Stimulated activated CD8-positive, alpha-beta memory T cell treated with anti-CD3 and anti-CD28 coated beads, Interleukin-12 subunit alpha, Interleukin-12 subunit beta, amount 100 ng/mL, for 1 hour (primary cell): ENCODE data around the gene RASAL3.
A peak's percentile ranks its signal among the peaks of the same experiment; 100 is the strongest.

ENCODE experiments used
- DNase-seq: peaks from one replicate; pipeline ENCODE4 v3.0.0-alpha.2; 2020; ENCODE audit warnings: low read depth

The RASAL3 gene

DNA sequence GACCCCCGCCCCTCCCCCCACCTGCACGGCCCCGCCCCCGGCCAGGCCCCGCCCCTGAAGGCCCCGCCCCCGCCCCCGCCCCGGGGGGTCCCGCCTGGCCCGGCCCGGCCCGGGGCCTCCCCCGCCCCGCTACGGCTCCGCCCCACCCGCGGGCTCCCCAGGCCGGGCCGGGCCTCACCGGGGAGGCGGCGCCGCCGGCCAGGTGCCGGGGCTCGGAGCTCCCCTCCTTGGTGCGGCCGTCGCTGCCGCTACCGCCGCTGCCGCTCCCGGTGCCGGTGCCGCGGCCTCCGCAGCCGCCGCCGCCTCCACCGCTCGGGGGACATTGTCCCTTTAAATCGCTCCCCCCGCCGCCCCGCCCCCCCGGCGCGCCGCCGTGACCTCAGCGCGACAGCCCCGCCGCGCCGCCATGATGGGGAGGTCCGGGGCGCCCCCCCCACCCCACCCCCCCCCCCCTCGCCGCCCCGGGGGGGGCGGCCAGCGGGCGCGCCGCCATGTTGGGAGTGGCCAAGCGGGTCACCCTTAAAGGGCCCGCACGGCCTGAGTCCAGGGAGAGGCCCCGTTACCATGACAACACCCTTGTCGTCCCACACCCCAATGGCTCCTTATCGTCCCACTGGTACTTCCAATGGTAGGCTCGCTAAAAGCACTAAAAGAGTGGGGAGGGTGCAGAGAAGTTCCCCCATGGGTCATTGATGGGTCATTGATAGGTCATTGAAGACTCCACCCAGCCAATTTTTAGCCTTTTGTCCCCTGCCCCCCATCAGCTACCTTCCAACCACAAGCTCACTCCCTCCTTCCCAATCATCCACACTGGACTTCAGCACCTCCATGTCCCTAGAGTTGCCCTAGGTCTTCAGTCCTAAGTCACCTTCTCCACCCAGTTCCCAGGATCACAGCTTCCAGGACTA is 14.5 kb downstream of the RASAL3 start, which contains the start of gene WIZ:
WIZ (minus strand) TSS at position 337 of the 908 bp plus-strand sequence. CDS start 1,649 bp downstream, outside the sequence.
- peak; percentile 70 for DNase-seq

DNA sequence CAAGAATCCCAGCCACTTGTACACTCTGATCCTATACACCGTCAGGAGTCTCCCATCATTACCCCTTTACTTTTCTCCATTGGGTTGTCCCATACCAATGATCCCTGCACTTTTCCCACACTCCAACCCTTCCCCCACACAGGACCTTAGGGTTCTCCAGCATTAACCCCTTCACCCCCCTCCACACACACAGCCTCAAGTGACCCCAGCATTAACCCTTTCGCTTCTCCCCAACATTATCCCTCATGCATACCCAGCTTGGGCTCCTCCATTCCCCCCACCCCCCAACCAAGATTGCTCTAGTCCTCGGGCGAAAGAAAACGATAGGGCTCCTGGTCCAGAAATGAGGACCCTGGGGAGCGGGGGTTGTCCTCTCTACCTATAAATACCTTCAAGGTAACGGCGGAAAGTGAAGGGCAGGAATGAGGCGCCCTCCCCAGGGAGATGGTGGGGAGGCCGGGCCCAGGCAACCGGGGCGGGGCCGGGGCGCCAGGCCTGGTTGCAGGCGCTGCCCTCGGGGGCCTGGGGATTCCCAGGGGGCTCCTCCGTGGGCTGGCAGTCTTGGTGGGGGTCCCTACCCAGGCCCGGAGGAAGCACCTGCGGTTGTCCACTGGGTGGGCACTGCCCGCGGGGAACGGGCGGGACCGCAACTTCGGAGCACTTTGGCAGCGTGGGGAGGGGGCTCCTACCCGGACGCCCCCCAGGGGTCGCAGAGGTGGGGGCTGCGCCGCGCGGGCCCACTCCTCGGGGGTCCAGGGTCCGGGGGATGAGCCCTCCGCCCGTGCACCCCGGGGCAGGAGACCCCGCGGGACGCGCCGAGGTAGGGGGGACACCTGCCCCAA is 15.3 kb downstream of the RASAL3 start:
- no peak for DNase-seq

DNA sequence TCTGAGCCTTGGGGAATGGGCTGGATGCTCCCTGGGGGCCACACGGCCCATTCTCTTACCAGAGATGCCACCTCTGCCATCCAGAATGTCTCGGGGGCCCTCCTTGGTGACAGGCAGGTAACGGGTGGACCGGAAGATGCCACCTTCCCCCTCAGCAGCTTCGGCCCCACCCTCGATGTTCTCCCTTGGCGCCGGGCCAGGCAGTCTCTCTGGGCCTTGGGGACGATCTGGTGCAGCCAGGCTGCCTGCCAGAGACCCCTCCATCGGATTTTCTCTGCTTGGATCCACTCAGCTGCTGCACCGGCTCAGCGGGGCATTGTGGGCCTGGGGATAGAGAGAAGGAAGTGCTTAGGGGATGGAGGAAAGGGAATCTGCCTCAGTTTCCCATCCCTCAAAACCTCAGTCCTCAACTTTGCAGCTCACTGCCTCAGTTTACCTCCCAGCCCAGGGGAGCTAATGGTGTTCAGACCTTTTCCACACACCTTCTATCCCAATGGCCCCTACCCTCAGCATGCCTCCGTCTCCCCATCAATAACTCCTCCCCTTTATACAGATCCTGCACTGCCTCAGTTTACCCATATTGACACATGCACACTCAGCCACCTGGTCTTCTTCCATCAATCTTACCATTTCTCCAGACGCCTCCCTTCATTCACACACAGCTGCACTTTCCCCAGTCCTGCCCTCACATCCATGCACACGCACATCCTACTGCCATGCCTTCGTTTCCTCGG is 16.1 kb downstream of the RASAL3 start:
- no peak for DNase-seq

DNA sequence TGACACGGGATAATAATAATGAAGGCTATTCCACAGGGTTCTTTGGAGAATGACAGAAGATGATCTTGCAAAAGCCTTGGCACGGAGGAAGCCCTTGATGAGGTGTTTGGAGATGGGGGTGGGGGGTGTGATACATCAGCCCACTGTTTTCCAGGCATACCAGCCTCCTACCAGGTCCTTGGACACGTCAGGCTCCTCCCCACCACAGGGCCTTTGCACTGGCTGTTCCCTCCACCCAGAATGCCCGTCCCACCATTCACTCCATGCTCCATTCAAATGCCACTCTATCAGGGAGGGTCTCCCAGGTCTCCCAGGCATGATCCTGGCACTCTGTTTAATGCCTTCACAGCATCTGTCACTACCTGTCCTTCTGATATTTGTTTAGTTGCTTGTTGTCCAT is 17.3 kb downstream of the RASAL3 start:
- no peak for DNase-seq

DNA sequence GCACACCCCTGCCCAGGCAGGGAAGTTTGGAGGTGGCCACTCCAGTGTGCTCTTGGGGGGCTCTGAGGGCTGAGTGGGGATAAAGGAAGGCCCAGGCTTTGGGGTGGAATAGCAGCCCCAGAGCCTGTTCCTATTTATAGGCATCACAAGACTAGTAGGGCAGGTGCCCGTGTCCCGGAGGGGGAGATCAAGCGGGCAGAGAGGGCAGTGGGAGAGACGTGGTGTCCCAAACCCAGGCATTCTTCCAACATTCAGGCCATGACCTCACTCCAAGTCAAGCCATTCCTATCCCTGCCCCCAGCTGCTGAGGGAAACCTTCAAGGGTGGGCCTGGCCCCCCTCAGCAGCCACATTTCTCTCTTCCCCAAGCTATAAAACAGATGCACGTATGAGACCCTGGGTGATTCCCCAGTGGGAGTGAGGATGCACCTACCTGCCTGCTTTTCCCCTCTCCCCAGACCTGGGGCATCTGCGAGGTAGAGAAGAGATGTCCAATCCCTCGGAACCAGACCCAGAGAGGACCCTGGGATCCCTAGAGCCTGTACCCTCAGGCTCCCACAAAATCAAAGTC is 18.5 kb downstream of the RASAL3 start:
- DNase-seq, result no peak

DNA sequence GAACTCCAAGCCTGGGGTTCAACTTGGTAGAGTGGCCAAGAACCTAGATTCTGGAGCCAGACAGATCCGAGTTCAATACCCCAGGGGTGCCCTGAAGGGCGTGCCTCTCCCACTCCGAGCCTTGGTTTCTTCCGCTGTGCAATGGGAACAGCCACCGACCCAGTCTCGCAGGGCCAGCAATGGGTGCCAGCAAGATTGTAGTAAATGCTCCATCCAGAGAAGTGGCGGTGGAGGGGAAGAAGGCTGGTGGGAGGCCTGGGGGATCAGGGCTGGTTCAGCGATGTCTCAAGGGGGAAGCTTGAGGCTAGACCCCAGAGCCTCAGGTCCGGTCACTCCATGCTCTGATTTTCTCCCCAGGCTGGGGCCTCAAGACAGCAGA is 19.1 kb downstream of the RASAL3 start:
- no peak for DNase-seq

DNA sequence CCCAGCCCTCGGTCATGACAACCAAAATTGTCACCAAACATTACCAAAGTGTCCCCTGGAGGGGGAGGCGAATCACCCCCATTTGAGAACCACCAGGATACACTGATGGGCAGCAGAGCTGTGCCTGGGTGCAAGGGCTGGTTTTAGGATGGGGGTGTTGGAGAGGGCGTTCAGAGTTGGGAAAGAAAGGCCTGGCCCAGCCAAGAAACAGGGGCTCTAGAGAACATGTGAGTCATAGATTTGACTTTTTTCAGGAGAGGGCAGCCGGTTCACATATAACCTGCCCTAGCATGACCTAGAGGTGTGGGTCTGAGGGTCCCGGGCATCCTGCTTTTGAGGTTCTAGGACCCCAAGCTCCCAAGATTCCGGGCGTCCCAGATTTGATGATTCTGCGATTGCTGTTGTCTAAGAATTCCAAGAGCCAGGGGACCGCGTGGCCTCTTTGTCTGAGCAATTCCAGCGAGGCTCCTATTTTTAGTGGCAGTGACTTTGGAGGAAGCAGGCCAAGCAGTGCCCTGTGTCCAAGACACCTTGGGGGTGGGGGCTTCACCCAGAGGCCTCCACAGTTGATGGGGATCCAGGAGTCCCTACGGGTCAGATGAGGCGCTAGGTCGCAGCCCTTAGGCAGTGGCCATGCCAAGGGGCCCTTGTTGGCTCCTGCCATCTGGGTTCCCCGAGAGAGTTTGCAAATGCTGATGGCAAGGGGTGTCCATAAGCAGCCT is 19.7 kb downstream of the RASAL3 start:
- no peak for DNase-seq

DNA sequence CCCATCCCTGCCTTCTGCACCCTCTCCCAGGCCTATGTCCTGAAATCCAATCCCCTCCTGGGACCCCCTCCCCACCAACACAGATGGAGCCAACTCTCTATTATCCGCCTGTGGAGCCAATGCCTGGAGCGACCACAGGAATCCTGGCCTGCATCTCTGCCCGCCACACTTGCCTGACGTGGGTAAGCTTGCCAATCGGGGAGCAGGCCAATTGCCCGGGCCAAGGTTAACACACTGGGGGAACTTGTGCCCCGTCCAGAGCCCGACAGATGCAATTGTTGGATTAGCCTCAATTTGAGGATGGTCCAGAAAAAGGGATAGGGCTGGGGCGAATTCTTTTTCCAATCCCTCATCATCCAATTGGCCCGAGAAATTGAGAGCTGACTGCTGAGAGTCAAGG is 20.5 kb downstream of the RASAL3 start:
- DNase-seq, result no peak

DNA sequence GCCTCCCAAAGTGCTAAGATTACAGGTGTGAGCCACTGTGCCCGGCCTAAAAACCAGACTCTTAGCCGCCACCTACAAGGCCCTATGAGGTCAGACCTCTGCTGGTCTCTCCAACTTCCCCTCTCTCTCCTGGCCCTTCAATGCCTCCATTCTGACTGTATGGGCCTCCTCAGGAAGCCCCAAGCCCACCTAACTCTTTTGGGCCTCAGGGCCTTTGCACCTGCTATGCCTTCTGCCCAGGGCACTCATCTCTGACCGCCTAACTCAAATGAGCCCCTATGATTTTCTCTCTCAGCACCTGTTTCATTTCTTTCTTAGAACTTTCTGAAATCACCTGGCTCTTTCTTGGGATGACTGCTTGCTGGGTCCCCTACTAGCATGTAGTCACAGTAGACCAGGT is 21.0 kb downstream of the RASAL3 start:
- no peak for DNase-seq

DNA sequence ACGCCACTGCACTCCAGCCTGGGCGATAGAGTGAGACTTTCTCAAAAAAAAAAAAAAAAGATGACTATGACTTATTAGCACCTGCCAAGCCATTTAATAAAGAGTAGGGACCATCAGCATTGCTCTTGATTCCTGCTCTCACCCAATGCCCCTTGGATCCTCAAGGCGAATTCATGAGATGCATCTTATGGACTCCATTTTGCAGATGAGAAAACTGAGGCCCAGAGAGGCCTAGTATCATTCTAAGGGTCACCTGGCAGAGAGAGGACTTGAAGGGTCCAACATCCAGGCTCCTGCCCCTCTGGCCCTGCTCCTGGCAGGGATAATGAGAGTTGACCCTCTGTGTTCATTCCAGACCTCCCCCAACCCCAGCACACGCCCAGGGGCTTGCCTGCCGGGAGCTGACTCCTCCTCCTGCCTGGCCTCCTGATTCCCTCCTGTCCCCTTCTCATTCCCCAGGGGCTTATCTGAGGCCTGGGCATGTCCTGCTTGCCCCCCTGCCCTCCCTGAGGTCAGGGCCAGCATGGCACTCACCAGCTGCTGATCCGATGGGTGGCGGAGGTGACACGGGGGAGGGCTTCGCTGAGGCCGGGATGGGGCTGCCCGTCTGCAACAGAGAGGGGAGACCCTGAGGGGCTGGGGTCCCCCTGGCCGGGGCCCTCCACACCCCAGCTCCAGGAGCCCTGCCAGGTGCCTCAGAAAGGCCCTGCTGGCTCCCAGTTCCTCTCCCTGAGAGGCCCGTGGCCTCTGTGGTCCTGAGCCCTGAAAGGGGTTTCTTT is 22.0 kb downstream of the RASAL3 start:
- no peak for DNase-seq

DNA sequence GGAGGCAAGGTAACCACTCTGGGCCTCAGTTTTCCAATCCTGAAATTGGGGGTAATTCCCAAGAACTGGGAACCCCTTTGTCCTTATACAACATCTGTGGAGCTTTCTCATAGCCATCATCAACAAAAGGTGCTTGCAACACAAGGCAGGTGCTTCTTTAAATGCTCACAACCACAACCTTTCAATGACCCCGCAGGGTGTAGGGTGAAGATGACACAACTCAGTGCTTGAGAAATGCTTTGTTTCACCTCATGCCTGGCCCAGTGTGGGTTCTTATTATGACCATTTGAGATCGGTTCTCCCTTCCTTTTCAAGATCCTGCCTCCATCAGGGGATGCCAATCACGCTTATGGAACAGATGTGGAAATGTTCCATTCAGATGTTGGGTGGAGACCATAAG is 23.0 kb downstream of the RASAL3 start:
- no peak for DNase-seq

DNA sequence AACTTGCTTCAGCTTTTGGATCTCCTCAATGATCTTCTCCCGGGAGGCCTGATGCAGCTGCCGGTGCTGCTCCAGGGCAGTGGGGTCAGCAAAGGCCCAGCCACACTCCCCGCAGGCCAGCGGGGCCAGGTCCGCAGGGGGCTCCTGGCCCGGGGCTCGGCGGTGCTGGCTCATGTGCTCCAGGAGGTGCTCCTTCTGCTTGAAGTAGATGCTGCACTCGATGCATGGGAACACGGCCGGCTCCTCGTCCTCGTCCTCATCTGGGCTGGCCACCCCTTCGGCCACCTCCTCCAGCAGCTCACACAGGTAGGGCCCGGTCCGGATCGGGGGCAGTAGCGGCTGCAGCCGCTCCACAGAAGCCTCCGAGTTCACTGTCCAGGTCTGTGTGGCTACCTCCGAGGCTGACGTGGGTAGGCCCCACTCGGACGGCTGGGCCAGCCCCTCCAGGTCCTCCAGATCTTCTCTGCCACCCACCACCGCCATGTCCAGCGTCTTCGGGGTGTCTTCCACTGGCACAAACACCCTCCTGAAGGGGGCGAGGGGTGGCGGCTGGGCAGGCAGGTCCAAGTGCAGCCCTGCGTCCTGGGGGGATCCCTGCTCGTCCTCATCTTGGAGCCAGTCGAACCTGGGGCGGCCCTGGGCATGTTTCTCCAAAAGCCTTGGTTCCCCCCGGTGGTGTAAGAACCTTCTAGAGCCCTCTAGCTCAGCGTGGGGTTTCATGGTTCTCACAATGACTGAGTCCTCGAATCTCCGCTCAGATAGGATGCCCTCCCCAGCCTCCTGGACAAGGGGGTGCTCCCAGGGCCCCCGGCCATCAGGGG is 24.3 kb downstream of the RASAL3 start:
- no peak for DNase-seq

DNA sequence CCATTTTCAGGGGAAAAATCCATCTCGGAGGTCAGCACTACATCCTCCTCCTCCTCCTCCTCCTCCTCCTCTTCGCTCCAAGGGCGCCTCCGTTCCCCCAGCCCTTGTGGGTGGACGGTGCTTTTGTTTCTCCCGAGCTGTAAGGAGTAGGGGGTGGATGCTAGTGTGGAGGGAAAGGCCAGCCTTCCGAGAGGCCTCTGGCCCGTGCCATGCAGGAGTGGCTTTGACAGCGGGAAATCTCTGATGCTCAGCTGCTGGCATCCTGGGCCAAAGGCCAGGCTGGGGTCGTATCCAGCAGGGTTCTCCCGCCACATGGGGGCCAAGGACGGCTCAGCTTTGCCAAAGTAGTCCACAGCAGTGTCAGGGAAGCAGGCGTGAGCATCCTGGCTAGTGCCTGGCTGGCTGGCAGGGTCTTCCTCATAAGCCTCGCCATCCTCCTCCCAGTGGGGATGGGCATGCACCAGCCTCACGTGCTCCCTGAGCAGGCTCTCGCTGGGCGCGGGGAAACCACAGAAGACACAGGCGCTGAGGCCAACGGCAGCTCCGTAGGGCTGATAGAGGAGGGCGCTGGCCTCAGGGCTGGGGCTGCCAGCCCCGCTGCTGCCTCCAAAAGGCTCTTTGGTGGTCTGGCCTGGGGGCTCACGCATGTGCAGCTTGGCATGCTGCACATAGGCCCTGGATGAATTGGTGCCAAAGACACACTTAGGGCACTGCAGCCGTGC is 25.1 kb downstream of the RASAL3 start:
- no peak for DNase-seq

DNA sequence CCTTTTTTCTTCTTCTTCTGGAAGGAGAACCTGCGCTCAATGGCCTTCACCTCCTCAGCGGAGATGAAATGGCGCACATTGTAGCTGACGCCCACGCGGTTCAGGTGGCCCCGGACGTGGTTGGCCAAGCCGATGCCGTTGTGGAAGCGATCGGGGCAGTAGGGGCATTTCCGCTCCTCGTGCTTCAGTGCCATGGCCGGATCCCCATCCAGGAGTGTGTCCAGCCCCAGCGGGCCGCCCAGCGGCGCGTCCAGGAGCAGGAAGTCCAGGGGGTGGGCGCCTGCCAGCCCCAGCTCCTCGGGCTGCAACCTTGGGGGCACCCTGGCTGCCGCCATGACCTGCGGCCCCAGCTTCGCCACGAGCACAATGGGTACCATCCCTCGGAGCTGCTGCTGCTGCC is 25.8 kb downstream of the RASAL3 start:
- no peak for DNase-seq

DNA sequence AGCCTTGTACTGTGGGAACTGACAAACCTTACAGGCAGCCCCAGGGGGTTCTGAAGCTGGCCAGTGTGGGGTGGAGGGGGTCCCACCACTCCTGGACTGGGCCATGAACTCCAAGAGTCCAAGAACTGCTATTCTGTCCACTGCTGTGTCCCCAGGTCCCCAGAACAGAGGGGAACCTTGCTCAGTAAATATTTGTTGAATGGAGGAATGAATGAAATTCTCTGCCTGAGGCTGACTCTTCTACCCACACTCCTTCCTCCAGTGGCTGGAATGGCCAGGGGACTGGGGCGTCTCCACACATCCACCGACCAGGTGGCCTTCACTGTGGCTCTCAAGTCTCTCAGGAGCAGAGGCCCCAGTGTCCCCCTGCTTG is 26.2 kb downstream of the RASAL3 start:
- DNase-seq, result no peak

DNA sequence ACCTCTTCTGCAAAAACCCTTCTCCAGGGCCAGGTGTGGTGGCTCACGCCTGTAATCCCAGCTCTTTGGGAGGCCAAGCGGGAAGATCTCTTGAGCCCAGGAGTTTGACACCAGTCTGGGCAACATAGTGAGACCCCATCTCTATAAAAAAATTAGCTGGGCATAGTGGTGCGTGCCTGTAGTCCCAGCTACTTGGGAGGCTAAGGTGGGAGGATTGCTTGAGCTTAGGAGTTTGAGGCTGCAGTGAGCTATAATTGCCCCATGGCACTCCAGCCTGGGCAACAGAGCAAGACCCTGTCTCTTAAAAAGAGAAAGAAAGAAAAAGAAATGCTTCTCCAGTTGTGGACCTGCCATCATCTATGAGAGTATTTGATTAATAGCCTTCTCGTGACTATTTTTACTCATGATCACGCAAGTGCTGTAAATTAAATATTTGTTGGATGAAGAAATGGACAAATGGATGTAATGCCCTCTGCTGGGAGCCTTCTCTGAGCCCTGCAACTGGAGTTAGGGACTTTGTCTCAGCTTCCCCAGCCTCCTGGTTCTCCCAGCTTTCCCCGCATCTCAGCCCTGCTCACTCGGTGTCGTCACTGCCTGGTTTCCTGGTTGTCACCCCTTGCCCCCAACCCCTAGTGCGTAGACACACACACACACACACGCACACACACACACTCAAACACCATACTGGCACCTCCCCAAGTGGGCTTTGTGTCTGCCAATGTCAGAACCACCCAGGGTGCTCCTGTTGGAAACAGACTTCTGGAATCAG is 26.8 kb downstream of the RASAL3 start:
- DNase-seq, result no peak

DNA sequence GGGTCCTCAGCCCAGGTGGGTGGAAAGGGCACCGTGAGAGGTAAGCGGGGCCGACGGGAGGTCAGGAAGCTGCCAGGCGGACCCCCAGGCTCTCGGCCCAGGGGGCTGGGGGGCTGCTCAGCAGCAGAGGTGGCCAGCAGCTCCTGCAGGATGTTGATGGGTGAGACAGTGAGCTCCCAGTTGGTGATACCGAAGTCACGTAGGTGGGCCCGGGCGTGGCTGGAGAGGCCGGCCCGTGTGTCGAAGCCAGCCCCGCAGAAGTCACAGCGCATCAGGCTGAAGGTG is 27.6 kb downstream of the RASAL3 start:
- no peak for DNase-seq

DNA sequence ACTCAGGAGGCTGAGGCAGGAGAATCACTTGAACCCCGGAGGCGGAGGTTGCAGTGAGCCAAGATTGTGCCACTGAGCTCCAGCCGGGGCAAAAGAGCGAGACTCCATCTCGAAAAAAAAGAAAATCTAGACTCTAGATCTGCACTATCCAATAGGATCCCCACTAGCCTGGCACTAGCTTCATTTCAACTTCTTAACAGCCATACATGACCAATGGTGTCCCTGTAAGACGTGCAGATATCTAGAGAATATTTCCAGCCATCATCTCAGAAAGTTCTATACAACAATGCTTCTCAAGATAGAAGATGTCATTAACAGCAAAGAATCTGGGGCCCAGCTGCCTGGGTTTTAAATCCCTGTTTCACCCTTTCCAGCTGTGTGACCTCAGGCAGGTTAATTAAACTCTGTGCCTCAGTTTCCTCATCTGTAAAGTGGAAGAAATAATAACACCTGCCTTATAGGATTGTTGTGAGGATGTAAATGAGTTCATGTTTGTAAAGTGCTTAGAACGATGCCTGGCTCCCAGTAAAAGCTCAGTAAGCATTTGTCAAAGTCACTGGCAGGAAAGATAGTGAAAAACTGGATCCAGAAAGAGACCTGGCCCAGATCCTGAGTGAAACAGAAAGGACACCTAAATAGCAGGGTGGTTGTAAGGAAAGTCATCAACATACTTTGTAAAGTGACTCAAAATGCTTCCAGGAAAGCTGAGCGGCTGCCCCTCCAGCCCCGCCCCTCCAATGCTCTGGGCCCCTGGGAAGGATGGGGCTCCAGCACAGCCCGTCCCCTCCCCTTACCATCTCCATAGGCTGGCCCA is 28.1 kb downstream of the RASAL3 start:
- DNase-seq, result no peak
